ENCODE measurements around the gene UBE2V1.
"Not testable (repeated sequence)": the region's sequence is repeated elsewhere in the genome, so short reads cannot be mapped to it uniquely, and the experiment has no call there.

DNA sequence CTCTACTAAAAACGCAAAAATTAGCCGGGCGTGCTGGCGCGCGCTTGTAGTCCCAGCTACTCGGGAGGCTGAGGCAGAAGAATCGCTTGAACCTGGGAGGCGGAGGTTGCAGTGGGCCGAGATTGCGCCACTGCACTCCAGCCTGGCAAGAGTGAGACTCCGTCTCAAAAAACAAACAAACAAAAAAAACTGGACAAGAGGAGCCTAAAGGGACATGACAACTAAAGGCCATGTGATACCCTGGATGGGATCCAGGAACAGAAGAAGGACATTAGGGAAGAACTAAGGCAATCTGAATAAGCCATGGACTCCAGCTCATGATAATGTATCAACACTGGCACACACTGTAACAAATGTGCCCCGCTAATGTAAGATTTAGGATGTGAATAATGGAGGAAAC, 24.8 kb upstream of the UBE2V1 start:
- TF ChIP-seq POLR2A, POLR2AphosphoS5 (IDR thresholded peaks at IDR 0.05; ENCODE audit: low read depth, low read length): not testable (repeated sequence)
